Lower leg skin (tissue), 4 donors: Measurements from ENCODE around the gene CXXC5. TPM values are rescaled to one million over a fixed set of nuclear protein-coding genes. Genes with fewer than 3 reads are reported as not detected.

ENCODE experiments used
- DNase-seq, 2 donors: peaks; one replicate each; pipeline ENCODE4 v3.0.0-alpha.2; 2019; ENCODE audit warnings: low spot score in 2 of 2
- H3K4me3 ChIP-seq: fragments of 200-600 bp; sonication (generic); 2 replicates; pipeline ENCODE4 v1.5.1; 2017; ENCODE audit warnings: mild to moderate bottlenecking, low read depth; ENCODE audit not compliant: poor library complexity, severe bottlenecking
- CTCF ChIP-seq, 3 donors: fragments of 450-650 bp; IDR thresholded peaks; one replicate each; pipeline ENCODE4 v1.5.1; 2016; ENCODE audit warnings: antibody characterized with exemption in 3 of 3, mild to moderate bottlenecking in 3 of 3, moderate library complexity in 2 of 3
- POLR2A ChIP-seq, 2 donors: fragments of 450-650 bp; IDR thresholded peaks; one replicate each; pipeline ENCODE4 v1.6.1; 2016 to 2017; ENCODE audit warnings: antibody characterized with exemption in 2 of 2, mild to moderate bottlenecking in 1 of 2, moderate library complexity in 1 of 2
- WGBS, 2 donors: methylation state at CpG; one replicate each; pipeline ENCODE4 v1.1.5; 2018; 5-methylcytosine and 5-hydroxymethylcytosine counted together
- intact Hi-C: fragments of 100-400 bp; cut with DNase I; formaldehyde crosslinking; loops from one replicate; pipeline ENCODE4 v1.15.0; 2023; ENCODE audit warnings: low total_unique reads
- total RNA-seq, 4 donors: library from RNA; depleted of rRNA; stranded (reverse); fragments of >200 nt; gene quantifications; one replicate each; pipeline ENCODE4 v1.1.0, GENCODE V29; 2016

CXXC5 gene
- total RNA-seq, 4 donors from 2014 or later, result 36.4 to 69.3 (median 45.2) TPM

- 94 to 98% methylated on average over 12 of the region's 12 CpGs for WGBS, 2 donors
- no peak for DNase-seq
- intact Hi-C loops, result no loop called here
- TF ChIP-seq CTCF (IDR thresholded peaks at IDR 0.05) (no peak), POLR2A (IDR thresholded peaks at IDR 0.05) (no peak)
- H3K4me3 ChIP-seq, result no peak overlapping the region
These were observed 85.0 kb downstream of the CXXC5 start for GRCh38 chr5:139733010-139733688.

Other genes with a start within 250 kb of the CXXC5 start
- gene SPATA24, start 244.3 kb upstream of the CXXC5 start, total RNA-seq, result 1 to 10 TPM in 1 of 4 donors, under 1 TPM in 2, not detected in 1; 0.65 to 1.4 (median 0.71) TPM
- 1 to 10 TPM; 1.6 to 5.9 (median 3.5) TPM for gene DNAJC18, start 208.8 kb upstream of the CXXC5 start, total RNA-seq
- 10 to 100 TPM in 2 of 4 donors, 1 to 10 TPM in 2; 1.4 to 15.0 (median 9.3) TPM for gene ECSCR, start 185.6 kb upstream of the CXXC5 start, total RNA-seq
- not detected for gene SMIM33, start 177.3 kb upstream of the CXXC5 start, total RNA-seq
- gene STING1, start 165.6 kb upstream of the CXXC5 start, total RNA-seq, result 10 to 100 TPM in 3 of 4 donors, 1 to 10 TPM in 1; 5.8 to 28.2 (median 11.0) TPM
- gene UBE2D2, start 87.0 kb upstream of the CXXC5 start, total RNA-seq, result 10 to 100 TPM; 80.0 to 99.8 (median 85.0) TPM
- under 1 TPM; 0.15 to 0.30 (median 0.16) TPM for gene PSD2, start 147.5 kb downstream of the CXXC5 start, total RNA-seq